GM21390 (cell line): ENCODE data around the gene OAF.
"Not testable (repeated sequence)": the region's sequence is repeated elsewhere in the genome, so short reads cannot be mapped to it uniquely, and the experiment has no call there.

Source experiments
- ATAC-seq: cut with Tn5 transposase; IDR thresholded peaks from one replicate; pipeline ENCODE4 v1.9.1; 2021; ENCODE audit not compliant: unreplicated experiment

Gene OAF

DNA sequence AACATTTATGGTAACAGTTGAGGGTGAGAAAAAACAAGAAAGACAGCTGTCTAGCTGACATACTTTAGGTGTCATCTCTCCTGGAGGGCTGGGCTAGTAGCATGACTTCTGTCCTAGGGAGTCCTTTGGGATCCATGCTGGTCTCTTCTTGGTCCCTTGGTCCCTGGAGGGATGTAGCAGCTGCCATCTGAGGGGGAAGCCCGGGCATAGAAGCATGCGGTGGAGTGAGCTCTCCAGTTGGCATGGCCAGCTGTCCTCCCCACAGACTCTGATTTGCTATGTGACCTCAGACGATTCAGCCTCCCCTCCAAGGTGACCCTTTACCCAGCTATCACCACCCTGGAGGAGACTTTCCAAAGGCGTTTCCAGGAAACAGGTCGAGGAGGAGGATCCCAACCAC is 57.9 kb downstream of the OAF start:
- ATAC-seq, result no peak

DNA sequence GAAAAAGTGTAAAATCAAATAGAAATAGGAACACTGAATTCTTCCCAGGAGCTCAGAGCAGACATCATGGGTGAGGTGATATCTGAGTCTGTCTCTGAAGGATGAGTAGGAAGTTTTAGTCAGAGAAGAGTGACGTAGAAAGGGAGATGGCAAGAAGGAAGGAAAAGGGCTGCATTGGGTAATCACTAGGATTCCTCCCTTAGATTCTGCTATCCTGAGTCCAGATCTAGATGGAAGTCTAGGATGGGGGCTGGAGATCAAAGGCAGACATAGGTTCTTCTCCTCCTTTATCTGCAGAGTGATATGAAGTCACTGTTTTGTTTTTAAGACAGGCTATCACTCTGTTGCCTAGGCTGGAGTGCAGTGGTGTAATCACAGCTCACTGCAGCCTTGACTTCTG is 59.6 kb downstream of the OAF start:
- no peak for ATAC-seq

GRCh38 chr11:120271672-120272071 is 60.8 kb downstream of the OAF start:
- ATAC-seq, result no peak

- no peak for ATAC-seq
Observed at GRCh38 chr11:120272303-120272702, 61.5 kb downstream of the OAF start.

DNA sequence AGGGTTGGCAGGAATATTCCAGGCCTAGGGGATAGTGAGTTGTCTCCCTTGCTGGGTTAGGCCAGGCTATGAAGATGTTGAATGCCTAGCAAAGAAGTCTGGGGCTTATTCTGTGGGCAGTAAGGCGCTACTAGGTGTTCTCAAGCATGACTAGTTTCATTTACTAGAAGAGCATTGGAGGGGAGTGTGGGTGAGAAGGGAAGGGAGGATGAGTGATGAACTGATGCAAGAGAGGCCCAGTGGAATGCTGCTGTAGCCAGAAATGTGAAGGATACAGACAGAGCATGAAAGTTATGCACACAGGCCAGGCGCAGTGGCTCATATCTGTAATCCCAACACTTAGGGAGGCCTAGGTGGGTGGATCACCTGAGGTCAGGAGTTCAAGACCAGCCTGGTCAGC is 62.6 kb downstream of the OAF start:
- no peak for ATAC-seq

DNA sequence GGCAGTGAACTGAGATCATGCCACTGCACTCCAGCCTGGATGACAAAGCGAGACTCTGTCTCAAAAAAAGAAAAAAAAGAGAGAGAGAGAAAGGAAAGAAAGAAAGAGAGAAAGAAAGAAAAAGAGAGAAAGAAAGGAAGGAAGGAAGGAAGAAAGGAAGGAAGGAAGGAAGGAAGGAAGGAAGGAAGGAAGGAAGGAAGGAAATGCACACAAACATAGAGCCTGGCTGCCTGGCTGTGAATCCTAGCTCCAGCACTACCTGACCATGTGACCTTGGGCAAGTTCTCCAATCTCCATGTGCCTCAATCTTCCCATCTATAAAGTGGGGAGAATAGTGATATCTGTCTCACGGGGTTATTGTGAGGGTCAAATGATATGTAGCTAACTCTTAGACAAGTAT is 63.1 kb downstream of the OAF start:
- not testable (repeated sequence) for ATAC-seq

DNA sequence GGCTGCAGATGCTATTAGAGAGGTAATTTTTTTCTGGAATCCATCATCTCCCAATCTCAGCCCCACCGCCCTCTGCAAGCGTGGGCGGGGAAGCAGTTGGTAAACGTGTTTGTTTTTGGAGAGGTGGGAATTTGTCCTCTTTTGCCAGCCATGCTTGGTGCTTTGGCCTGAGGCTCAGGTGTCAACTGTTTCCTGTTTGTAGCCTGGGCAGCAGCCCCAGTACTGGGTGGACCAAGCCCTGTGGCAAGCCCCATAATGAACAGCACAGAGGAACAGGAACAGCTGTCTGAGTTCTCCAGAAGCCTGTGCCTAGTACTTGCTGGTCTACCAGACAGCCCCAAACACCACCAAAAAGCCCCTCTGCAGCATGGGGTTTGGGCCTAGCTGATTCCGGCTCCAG is 68.7 kb downstream of the OAF start:
- no peak for ATAC-seq
